RWPE1 (cell line): ENCODE results near the gene PRDM11.

Source experiments
- CTCF ChIA-PET: fragments of 350-600 bp; sonication (Branson Sonifier 250); formaldehyde crosslinking; extraction: SDS; loops from one replicate; lab custom pipeline; 2021; lab: Yijun Ruan, JAX
- POLR2A ChIA-PET: fragments of 400-600 bp; formaldehyde crosslinking; extraction: SDS; loops from one replicate; lab custom pipeline; 2020; ENCODE audit warnings: antibody characterized with exemption; ENCODE audit not compliant: low non-redundant PET; lab: Yijun Ruan, JAX
- DNase-seq: peaks from one replicate; pipeline ENCODE4 v3.0.0; 2012; ENCODE audit warnings: low spot score
- H3K27ac ChIP-seq: fragments of 450-650 bp; 2 replicates; pipeline ENCODE4 v1.5.1; 2017
- CTCF ChIP-seq: fragments of 450-650 bp; conservative IDR thresholded peaks from 2 replicates; pipeline ENCODE4 v1.5.1; 2017; ENCODE audit warnings: low read depth, mild to moderate bottlenecking

Gene PRDM11

GRCh38 chr11:45102810-45103621 lies 43.4 kb upstream of the PRDM11 start:
- H3K27ac ChIP-seq: peak overlapping the region; percentile 74
- ChIA-PET POLR2A (no interaction called here), CTCF (interaction anchor here (0.6 to 12.7 kb wide), 11 partner anchors 22 to 262 kb away, joined by 3 to 407 read pairs (median 3); no protein-coding TSS in a partner anchor)
- DNase-seq: peak; percentile 74
- TF ChIP-seq CTCF: peak; percentile 96

- POLR2A ChIA-PET: no interaction called here
- CTCF ChIA-PET: interaction anchor here (0.6 to 12.7 kb wide), 10 partner anchors 23 to 263 kb away, joined by 3 to 407 read pairs (median 4); no protein-coding TSS in a partner anchor
- no peak for TF ChIP-seq CTCF
- H3K27ac ChIP-seq: no peak overlapping the region
- no peak for DNase-seq
Measured at GRCh38 chr11:45104006-45104789, 42.2 kb upstream of the PRDM11 start.

GRCh38 chr11:45104790-45105084 lies 41.7 kb upstream of the PRDM11 start:
- no peak overlapping the region for H3K27ac ChIP-seq
- TF ChIP-seq CTCF: no peak
- ChIA-PET POLR2A (no interaction called here), CTCF (interaction anchor here (0.6 to 12.7 kb wide), 8 partner anchors 158 to 483 kb away, joined by 3 to 407 read pairs (median 4); no protein-coding TSS in a partner anchor)
- no peak for DNase-seq

- CTCF ChIA-PET: interaction anchor here (0.6 to 12.7 kb wide), 15 partner anchors 11 to 484 kb away, joined by 3 to 407 read pairs (median 4); no protein-coding TSS in a partner anchor
- TF ChIP-seq CTCF: peak; percentile 92
- peak; percentile 63 for DNase-seq
- POLR2A ChIA-PET: no interaction called here
- no peak overlapping the region for H3K27ac ChIP-seq
Measured at GRCh38 chr11:45105233-45105983, 41.0 kb upstream of the PRDM11 start.

- ChIA-PET CTCF (interaction anchor here (0.6 to 12.7 kb wide), 7 partner anchors 124 to 1304 kb away, joined by 3 to 407 read pairs (median 3); no protein-coding TSS in a partner anchor), POLR2A (no interaction called here)
- no peak overlapping the region for H3K27ac ChIP-seq
- no peak for TF ChIP-seq CTCF
- DNase-seq: no peak
Measured at GRCh38 chr11:45105984-45106375, 40.5 kb upstream of the PRDM11 start.
